Measurements from ENCODE around the gene RNF151.
"Not testable (repeated sequence)": the region's sequence is repeated elsewhere in the genome, so short reads cannot be mapped to it uniquely, and the experiment has no call there.

Gene RNF151

DNA sequence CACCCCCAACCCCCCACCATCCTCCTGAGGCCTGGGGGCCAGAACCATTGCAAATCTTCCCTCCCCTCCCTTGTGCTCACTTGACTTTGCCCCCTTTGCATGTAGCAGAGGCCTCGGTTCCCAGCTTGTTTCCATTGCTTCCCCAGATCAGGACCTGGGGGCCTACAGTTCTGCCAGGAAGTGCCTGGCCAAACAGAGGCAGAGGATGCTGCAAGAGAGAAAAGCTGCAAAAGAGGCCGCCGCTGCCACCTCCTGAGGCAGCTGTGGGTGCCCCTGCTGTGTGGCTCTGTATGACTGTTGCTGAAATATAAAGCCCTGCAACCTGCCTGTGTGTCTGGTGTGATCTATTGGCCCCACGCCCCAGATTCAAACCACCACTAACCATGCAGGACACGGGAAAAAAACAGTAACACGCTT lies 5.0 kb upstream of the RNF151 start:
- TF ChIP-seq, protein P1, sequence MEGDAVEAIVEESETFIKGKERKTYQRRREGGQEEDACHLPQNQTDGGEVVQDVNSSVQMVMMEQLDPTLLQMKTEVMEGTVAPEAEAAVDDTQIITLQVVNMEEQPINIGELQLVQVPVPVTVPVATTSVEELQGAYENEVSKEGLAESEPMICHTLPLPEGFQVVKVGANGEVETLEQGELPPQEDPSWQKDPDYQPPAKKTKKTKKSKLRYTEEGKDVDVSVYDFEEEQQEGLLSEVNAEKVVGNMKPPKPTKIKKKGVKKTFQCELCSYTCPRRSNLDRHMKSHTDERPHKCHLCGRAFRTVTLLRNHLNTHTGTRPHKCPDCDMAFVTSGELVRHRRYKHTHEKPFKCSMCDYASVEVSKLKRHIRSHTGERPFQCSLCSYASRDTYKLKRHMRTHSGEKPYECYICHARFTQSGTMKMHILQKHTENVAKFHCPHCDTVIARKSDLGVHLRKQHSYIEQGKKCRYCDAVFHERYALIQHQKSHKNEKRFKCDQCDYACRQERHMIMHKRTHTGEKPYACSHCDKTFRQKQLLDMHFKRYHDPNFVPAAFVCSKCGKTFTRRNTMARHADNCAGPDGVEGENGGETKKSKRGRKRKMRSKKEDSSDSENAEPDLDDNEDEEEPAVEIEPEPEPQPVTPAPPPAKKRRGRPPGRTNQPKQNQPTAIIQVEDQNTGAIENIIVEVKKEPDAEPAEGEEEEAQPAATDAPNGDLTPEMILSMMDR (IDR thresholded peaks at IDR 0.05; ENCODE audit: low read depth, low read length): no peak
- DNase-seq (ENCODE audit: low read depth in 2 of 2): no peak
- no peak overlapping the region for H3K4me3 ChIP-seq (replicated peaks in 1 of 2; ENCODE audit: low read depth in 2 of 2, low read length in 2 of 2)

DNA sequence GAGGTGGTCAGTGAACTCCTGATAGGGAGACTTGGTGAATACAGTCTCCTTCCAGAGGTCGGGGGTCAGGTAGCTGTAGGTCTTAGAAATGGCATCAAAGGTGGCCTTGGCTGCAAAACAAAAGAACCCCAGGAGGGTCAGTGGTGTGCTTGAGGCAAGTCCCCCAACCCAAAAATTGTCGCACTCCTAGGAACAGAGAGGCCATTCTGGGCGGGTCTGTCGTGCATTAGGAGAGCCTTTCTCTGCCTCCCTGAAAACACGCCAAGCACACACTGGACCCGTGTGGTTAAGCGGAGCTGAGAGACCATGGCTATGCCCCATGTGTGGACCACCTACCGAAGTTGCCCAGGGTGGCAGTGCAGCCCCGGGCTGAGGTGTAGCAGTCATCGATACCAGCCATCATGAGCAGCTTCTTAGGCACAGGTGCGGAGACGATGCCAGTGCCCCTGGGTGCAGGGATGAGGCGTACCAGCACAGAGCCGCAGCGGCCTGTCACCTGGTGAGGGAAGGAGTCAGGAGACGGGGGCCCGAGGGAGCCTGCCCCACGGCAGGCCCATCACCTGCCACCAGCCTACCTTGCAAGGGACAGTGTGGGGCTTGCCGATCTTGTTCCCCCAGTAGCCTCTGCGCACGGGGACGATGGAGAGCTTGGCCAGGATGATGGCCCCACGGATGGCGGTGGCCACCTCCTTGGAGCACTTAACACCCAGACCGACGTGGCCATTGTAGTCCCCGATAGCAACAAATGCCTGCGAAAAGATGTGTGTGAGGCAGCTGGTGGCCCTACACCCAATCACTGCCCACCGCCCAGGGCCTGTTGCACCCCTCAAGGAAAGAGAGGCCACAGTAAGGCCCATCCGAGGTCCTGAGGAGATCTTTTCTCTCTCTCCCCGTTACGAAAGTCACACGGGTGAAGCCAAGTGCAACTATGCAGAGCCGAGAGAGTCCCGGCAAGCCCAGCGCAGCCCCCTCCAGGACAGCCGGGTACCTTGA lies 4.2 kb upstream of the RNF151 start:
- DNase-seq (ENCODE audit: low read depth in 2 of 2): not testable (repeated sequence)
- peak overlapping the region; percentile 88 to 92 for H3K4me3 ChIP-seq (replicated peaks in 1 of 2; ENCODE audit: low read depth in 2 of 2, low read length in 2 of 2)

DNA sequence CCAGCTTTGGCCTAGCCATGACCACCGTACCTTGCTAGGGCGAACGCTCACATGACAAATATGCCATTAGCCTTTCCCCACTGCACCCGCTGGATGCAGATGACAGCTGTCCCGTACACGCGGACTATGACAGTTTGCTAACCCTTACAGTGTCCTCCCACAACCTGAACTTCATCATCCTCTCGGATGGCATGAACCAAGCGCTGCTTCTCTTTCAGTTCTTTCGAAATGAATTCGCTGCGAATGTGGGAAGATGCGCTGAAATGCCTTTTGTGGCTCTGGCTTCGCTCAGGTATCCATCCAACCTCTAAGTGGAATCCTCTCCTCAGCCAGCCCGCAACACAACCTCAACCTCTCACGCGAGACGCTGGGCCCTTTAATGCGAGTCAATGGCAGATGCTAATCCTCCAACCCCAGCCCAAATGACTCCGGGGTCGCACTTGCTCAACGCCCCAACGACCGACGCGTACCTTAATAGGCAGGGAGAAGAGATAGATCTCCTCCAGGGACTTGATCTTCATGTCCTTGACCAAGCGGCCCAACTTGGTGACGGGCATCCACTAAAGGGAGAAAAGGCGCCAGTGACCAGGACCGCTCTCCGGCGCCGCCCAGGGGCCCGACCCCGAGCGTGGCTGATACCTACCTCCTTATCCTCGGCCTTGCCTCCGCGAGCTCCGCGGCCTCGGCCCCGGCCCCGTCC lies 2.7 kb upstream of the RNF151 start:
- DNase-seq (ENCODE audit: low read depth in 2 of 2): peak in 1 of 2 donors; percentile 43
- TF ChIP-seq, protein P1 (IDR thresholded peaks at IDR 0.05; ENCODE audit: low read depth, low read length): peak; percentile 5
- H3K4me3 ChIP-seq (replicated peaks in 1 of 2; ENCODE audit: low read depth in 2 of 2, low read length in 2 of 2): peak overlapping the region; percentile 88 to 92

DNA sequence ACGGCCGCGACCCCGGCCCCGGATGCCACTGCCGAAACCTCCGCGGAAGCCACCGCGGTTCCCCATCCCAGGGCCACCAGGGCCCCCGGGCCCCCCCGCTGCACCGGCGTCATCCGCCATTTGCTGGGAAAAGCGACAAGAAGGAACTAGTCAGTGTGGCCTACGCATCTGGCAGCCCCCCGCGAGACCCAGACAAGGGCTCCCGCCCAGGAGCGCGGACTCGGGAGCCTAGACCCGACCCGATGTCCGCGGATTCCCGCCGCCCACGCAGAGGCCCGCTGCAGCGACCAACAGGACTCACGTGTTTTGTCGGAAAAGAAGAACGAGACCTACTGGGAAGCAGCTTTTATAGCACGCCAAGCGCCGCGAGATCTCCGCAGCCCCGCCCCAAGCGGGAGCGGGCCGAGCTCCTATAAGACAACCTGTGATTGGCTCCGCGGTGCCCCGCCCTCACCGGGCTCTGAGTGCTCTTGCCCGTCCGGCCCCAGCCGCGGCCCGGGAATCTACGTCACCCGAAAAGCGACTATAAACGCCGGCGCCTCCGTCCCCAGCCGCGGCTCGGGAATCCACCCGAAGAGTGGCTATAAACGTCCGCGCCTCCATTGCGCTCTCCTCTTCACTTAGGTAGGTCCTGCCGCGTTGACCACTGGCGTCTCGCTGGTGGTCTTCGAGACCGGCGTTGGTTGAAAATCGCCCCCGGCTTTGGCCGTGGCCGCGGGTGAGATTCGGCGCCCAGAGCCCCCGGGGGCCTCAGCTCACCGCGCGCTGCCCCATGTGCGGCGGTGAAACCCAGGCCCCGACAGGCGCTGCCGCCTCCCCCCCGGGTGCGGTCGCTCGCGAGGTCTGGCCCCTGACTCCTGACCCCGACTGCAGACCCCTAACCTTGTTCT lies 1.9 kb upstream of the RNF151 start, which contains the start of gene RPS2:
Gene RPS2 (minus strand): TSS at position 321 of the 890 bp plus-strand sequence. CDS start 201 bp downstream, at position 120.
- DNase-seq (ENCODE audit: low read depth in 2 of 2): peak; percentile 99
- H3K4me3 ChIP-seq (replicated peaks in 1 of 2; ENCODE audit: low read depth in 2 of 2, low read length in 2 of 2): peak within 1 kb of the TSS; percentile 88 to 92
- TF ChIP-seq, protein P1 (IDR thresholded peaks at IDR 0.05; ENCODE audit: low read depth, low read length): no peak

DNA sequence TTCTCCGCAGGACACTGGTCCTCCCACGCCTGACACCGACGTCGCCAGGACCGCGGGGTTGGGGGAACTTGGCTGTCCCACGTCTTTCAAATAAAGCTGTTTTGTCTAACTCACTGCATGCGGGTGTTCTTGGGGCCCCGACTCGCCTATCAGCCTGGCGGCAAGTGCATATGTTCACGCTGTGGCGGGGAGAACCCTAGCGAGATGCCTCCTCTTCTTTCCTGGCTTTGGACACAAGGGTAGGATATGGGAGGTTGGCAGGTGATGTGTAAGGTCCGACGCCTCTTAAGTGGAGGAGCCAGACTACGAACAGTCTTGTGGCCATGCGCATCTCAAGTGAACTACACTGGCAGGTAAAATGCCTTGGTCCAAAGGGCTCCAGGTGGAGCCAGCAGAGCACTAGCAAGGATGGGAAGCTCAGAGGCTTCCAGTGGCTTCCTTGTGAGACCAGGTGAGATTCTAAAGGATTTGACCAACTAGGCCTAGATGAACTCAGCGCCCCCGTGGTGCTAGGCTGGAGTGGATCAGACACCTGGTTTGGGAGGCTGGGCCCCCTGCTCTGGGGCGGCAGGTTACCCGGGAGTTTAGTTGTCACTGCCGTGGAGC lies 1.2 kb upstream of the RNF151 start:
- DNase-seq (ENCODE audit: low read depth in 2 of 2): no peak
- TF ChIP-seq, protein P1 (IDR thresholded peaks at IDR 0.05; ENCODE audit: low read depth, low read length): no peak
- peak overlapping the region; percentile 88 to 92 for H3K4me3 ChIP-seq (replicated peaks in 1 of 2; ENCODE audit: low read depth in 2 of 2, low read length in 2 of 2)

DNA sequence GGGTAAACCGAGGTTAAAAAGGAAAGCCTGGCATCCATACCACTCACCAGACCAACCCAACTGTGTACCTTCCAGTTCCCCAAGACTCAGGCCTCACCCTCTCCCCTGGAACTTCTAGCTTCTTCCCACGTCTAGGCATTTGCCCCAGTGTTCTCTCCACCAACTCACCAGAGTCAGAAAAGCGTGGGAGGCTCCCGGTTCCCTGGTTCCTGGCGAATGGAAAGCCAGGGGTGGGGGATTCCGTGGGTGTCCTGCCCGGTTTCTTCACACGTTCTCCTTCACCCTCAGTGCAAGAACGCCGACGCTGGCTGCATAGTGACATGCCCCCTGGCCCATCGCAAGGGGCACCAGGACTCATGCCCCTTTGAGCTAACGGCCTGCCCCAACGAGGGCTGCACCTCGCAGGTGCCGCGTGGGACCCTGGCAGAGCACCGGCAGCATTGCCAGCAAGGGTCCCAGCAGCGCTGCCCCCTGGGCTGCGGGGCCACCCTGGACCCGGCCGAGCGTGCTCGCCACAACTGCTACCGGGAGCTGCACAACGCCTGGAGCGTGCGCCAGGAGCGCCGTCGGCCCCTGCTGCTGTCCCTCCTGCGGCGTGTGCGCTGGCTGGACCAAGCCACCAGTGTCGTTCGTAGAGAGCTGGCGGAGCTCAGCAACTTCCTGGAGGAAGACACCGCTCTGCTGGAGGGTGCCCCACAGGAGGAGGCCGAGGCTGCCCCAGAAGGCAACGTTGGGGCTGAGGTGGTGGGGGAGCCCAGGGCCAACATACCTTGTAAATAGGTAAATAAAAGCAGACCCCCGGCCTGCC lies 1.7 kb downstream of the RNF151 start:
- DNase-seq (ENCODE audit: low read depth in 2 of 2): no peak
- no peak overlapping the region for H3K4me3 ChIP-seq (replicated peaks in 1 of 2; ENCODE audit: low read depth in 2 of 2, low read length in 2 of 2)

More for the DNA sequence above, 1.7 kb downstream of the RNF151 start:
- TF ChIP-seq, protein P1 (IDR thresholded peaks at IDR 0.05; ENCODE audit: low read depth, low read length): no peak

All from cardiac fibroblast (primary cell).